Heart left ventricle (tissue), 16 donors: Measurements from ENCODE around the gene INPP4B. TPM values are rescaled to one million over a fixed set of nuclear protein-coding genes. Genes with fewer than 3 reads are reported as not detected.
"Not testable (repeated sequence)": the region's sequence is repeated elsewhere in the genome, so short reads cannot be mapped to it uniquely, and the experiment has no call there.

Experiments used
- ATAC-seq, 4 donors: fragments of 200-7000 bp; cut with Tn5 transposase; one replicate each; pipeline ENCODE4 v1.9.1; 2020 to 2022; ENCODE audit warnings: moderate library complexity in 4 of 4, mild to moderate bottlenecking in 3 of 4, moderate number of reproducible peaks in 1 of 4
- DNase-seq, 5 donors: peaks; one replicate each; pipeline ENCODE4 v3.0.0-alpha.2; 2020
- H3K27ac ChIP-seq, 12 donors: fragments of 200-600 bp; sonication (generic) in 4 of 12; one replicate each; pipeline versions ENCODE4 v1.5.0 to v1.8.0; 2016 to 2022; ENCODE audit warnings: mild to moderate bottlenecking in 2 of 12
- H3K27me3 ChIP-seq, 9 donors: fragments of 200-600 bp; sonication (generic) in 2 of 9; one replicate each; pipeline versions ENCODE4 v1.5.1 to v1.8.0; 2016 to 2022; ENCODE audit warnings: mild to moderate bottlenecking in 3 of 9
- H3K36me3 ChIP-seq, 9 donors: fragments of 200-600 bp; sonication (generic) in 2 of 9; one replicate each; pipeline versions ENCODE4 v1.5.0 to v1.8.0; 2018 to 2022; ENCODE audit warnings: mild to moderate bottlenecking in 2 of 9
- H3K4me1 ChIP-seq, 12 donors: fragments of 200-600 bp; sonication (generic) in 4 of 12; one replicate each; pipeline versions ENCODE4 v1.5.0 to v1.8.0; 2016 to 2022; ENCODE audit warnings: mild to moderate bottlenecking in 3 of 12
- H3K4me3 ChIP-seq, 12 donors: fragments of 200-600 bp; sonication (generic) in 4 of 12; one replicate each; pipeline versions ENCODE4 v1.5.0 to v1.8.0; 2017 to 2022; ENCODE audit warnings: mild to moderate bottlenecking in 9 of 12, moderate library complexity in 4 of 12
- H3K9me3 ChIP-seq, 12 donors: fragments of 200-600 bp; sonication (generic) in 4 of 12; one replicate each; pipeline versions ENCODE4 v1.5.0 to v1.8.0; 2016 to 2022; ENCODE audit warnings: mild to moderate bottlenecking in 1 of 12
- CTCF ChIP-seq, 12 donors: fragments of 200-600 bp; sonication (generic) in 4 of 12; IDR thresholded peaks; one replicate each; pipeline versions ENCODE4 v1.5.0 to v1.8.0; 2018 to 2022; ENCODE audit warnings: antibody characterized with exemption in 12 of 12, mild to moderate bottlenecking in 5 of 12
- POLR2A ChIP-seq, 2 donors: fragments of 450-650 bp; IDR thresholded peaks; one replicate each; pipeline ENCODE4 v1.6.1; 2017; ENCODE audit warnings: antibody characterized with exemption in 2 of 2, mild to moderate bottlenecking in 2 of 2, moderate library complexity in 2 of 2
- WGBS, 4 donors: extraction: QIAGEN DNeasy Blood & Tissue Kit in 2 of 4; methylation state at CpG; one replicate each; pipeline versions ENCODE4 v1.1.5 to v1.1.7; 2013 to 2018; 5-methylcytosine and 5-hydroxymethylcytosine counted together
- intact Hi-C, 10 donors: fragments of 100-400 bp; cut with DNase I; formaldehyde crosslinking; loops; one replicate each; pipeline versions ENCODE4 v1.11.1 to v1.14.2; 2022
- polyA plus RNA-seq, 2 donors: library from polyadenylated mRNA; stranded (reverse); fragments of 200-250 nt; gene quantifications; one replicate each; pipeline ENCODE4 v1.2.3, GENCODE V29; 2013
- total RNA-seq, 9 donors: library from RNA; depleted of rRNA in 2 of 9; stranded (reverse); fragments of >200 nt in 2 of 9; fragmentation: NEBNext Ultra II Directional in 3 of 9; extraction: Animal tissue kit (Norgen Biotek cat#: 25700) in 3 of 9; gene quantifications; one replicate each; pipeline versions ENCODE4 v1.1.0 to v1.2.4, GENCODE V29; 2016 to 2023
- donor health status: ischemic (EF 13 %, LVEDD 7.1; RV severe dilation, severe dysfunction).
- donor health status: healthy with polysubstance abuse.
- donor health status: DM: no; HTN: yes; CAD: no.
- donor health status: DM: no; HTN: no; CAD: no.
- donor health status: ischemic (EF 25% LVEDD 6.9; RV normal size, moderate dysfunction).
- donor health status: ischemic (EF 25% LVEDD 5.7; RV mildly dilated, moderate dysfunction).
- donor health status: healthy.
- donor health status: DM: yes; HTN: yes; CAD: no.
- donor health status: ischemic (EF 35%, LVEDD 5.7; RV mildly dilated, moderate dysfunction).
- donor health status: nonischemic (EF 11% LVEDD 7.7; RV severe dilation, severe dysfunction).
- donor health status: DM: yes; HTN: yes; CAD: no.
- donor health status: PGD.
- donor health status: ischemic (EF 29% LVEDD 5.4; RV normal size, mild dysfunction).
- donor health status: nonischemic (EF 23%, LVEDD 6.1; RV moderate dilation, normal function).

INPP4B gene
- total and polyA plus RNA-seq, 11 donors = 5.5 to 128 (median 39.1) TPM

DNA sequence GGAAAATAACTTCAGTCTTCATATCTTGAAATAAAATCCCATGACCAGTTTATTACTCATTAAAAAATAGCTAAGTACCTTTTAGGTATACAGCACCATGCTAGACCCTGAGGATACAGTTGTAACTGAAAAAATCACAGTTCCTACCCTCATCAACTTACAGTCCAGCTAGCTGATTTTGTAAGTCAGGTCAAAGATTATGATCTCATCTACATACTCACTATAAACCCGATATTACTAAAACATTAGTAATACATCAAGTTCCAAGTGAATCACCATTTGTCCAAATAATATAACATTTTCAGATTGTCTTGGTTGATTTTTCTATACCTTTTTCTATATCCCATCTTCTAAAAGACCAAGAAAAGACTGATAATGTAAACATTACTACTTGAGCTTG is 333.9 kb downstream of the INPP4B start:
- WGBS, 4 donors = 83 to 92% (median 90%) methylated on average over 1 of the region's 1 CpG
- Histone ChIP-seq H3K4me3 (no peak overlapping the region), H3K4me1 (peaks cover 0 to 21% (median 8%) of the 10 kb centered on the region in 12 donors), H3K36me3 (no peaks in the 10 kb centered on the region), H3K27me3 (no peaks in the 10 kb centered on the region), H3K27ac (no peak overlapping the region), H3K9me3 (no peaks in the 10 kb centered on the region)
- TF ChIP-seq POLR2A (IDR thresholded peaks at IDR 0.05) (no peak), CTCF (IDR thresholded peaks at IDR 0.05) (no peak)
- ATAC-seq (no peak), DNase-seq (no peak)
- intact Hi-C loops = no loop called here

DNA sequence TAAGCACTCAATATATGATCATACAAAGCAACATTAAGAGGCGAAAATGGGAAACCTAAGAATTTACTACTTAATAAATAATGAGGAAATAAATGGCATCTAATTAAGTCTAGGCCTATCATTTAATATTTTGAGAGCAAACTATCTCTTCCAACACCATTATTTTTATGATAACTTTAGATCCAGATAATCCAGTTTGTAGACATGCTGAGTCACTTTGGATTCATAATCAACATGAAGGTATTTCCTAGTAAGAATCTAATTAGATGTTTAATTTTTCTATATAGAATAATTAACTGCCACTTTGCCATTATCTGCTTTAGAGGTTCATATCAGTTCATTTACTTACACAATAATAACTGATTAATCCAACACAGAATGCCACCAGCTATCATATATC is 336.2 kb downstream of the INPP4B start:
- TF ChIP-seq POLR2A (IDR thresholded peaks at IDR 0.05) (no peak), CTCF (IDR thresholded peaks at IDR 0.05) (no peak)
- intact Hi-C loops = no loop called here
- WGBS, 4 donors = 95 to 99% (median 97%) methylated on average over 1 of the region's 1 CpG
- H3K27ac ChIP-seq = no peak overlapping the region
- no peaks in the 10 kb centered on the region for H3K4me1 ChIP-seq
- no peak overlapping the region for H3K4me3 ChIP-seq
- H3K27me3 ChIP-seq = no peaks in the 10 kb centered on the region
- no peaks in the 10 kb centered on the region for H3K9me3 ChIP-seq
- no peaks in the 10 kb centered on the region for H3K36me3 ChIP-seq
- no peak for DNase-seq
- ATAC-seq = no peak

DNA sequence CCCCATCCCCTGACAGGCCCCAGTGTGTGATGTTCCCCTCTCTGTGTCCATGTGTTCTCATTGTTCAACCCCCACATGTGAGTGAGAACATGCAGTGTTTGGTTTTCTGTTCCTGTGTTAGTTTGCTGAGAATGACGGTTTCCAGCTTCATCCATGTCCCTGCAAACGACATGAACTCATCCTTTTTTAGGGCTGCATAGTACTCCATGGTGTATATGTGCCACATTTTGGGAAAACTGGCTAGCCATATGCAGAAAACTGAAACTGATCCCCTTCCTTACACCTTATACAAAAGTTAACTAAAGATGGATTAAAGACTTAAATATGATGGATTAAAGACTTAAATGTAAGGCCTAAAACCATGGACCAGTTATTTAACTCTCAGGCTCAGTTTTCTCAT is 336.7 kb downstream of the INPP4B start:
- H3K9me3 ChIP-seq, intact Hi-C loops, ATAC-seq, H3K27me3 ChIP-seq, H3K4me1 ChIP-seq, DNase-seq, H3K4me3 ChIP-seq, H3K36me3 ChIP-seq, H3K27ac ChIP-seq: not testable (repeated sequence)
- WGBS, 4 donors = 89 to 97% (median 93%) methylated on average over 2 of the region's 2 CpGs

- Histone ChIP-seq H3K4me1 (peaks cover 0 to 7% (median 0%) of the 10 kb centered on the region in 12 donors), H3K27ac (no peak overlapping the region), H3K36me3 (no peaks in the 10 kb centered on the region), H3K27me3 (no peaks in the 10 kb centered on the region), H3K4me3 (no peak overlapping the region), H3K9me3 (no peaks in the 10 kb centered on the region)
- no peak for DNase-seq
- TF ChIP-seq POLR2A (IDR thresholded peaks at IDR 0.05) = no peak
- TF ChIP-seq CTCF (IDR thresholded peaks at IDR 0.05) = no peak
- WGBS, 4 donors = 50 to 73% (median 56%) methylated on average over 3 of the region's 3 CpGs
- ATAC-seq = peak in 3 of 4 donors; percentile 41 to 56 (median 46)
- intact Hi-C loops = no loop called here
Observed at GRCh38 chr4:142500966-142501365, 345.1 kb downstream of the INPP4B start.

DNA sequence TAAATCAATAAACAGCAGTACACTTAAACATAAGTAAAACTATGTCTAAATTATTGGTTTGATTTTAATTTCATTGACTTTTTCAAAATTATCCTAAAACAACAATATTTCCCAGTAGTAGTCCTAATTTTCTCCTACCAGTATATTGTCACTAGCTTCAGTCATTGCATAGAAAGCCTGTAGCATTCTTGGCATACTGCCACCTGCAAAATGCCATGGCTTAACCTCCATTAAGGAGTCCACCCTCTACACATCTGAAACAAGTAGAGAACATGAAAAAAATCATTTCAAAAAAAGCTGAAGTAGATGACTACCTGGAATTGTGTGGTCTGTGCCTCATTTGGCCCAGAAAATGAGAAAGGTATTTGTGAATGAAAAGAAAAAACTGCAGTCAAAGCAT is 348.5 kb downstream of the INPP4B start:
- ATAC-seq = no peak

More for the DNA sequence above, 348.5 kb downstream of the INPP4B start:
- TF ChIP-seq CTCF (IDR thresholded peaks at IDR 0.05) = no peak
- TF ChIP-seq POLR2A (IDR thresholded peaks at IDR 0.05) = no peak
- intact Hi-C loops = no loop called here
- H3K4me3 ChIP-seq = no peak overlapping the region
- no peaks in the 10 kb centered on the region for H3K9me3 ChIP-seq
- no peaks in the 10 kb centered on the region for H3K27me3 ChIP-seq
- peaks cover 0 to 7% (median 0%) of the 10 kb centered on the region in 12 donors for H3K4me1 ChIP-seq
- no peaks in the 10 kb centered on the region for H3K36me3 ChIP-seq
- no peak overlapping the region for H3K27ac ChIP-seq
- DNase-seq = no peak
